Muscle of arm (tissue), 14 donors: ENCODE data around the gene FAM3D. TPM values are rescaled to one million over a fixed set of nuclear protein-coding genes. Genes with fewer than 3 reads are reported as not detected.
"Not testable (repeated sequence)": the region's sequence is repeated elsewhere in the genome, so short reads cannot be mapped to it uniquely, and the experiment has no call there.

Experiments used
- DNase-seq: peaks from one replicate; pipeline ENCODE4 v3.0.0-alpha.2; 2013
- long read RNA-seq, 11 donors: transcript quantifications; one replicate each; lab custom pipeline, GENCODE V29; 2026
- polyA plus RNA-seq, 12 donors: library from polyadenylated mRNA; unstranded; fragments of 120-200 nt; gene quantifications; one replicate each; pipeline ENCODE4 v1.2.1, GENCODE V29; 2013; ENCODE audit not compliant: insufficient read length in 12 of 12

FAM3D gene, protein sequence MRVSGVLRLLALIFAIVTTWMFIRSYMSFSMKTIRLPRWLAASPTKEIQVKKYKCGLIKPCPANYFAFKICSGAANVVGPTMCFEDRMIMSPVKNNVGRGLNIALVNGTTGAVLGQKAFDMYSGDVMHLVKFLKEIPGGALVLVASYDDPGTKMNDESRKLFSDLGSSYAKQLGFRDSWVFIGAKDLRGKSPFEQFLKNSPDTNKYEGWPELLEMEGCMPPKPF
- 10 to 100 TPM in 2 of 12 donors, 1 to 10 TPM in 2, under 1 TPM in 1, not detected in 7; 0.27 to 25.6 (median 4.8) TPM for polyA plus RNA-seq
- long read RNA-seq, donor 1, transcript FAM3D-201 (10 exons, 1,319 nt) = major isoform, 16 of 49 reads
- long read RNA-seq, donor 1, partial matches to known transcripts = 22 of 49 reads
- long read RNA-seq, donor 1, other reads (novel, unspliced or antisense) = 11 of 49 reads
- long read RNA-seq, donor 2 = 0 reads
- long read RNA-seq, donor 3 = 0 reads
- long read RNA-seq, donor 4 = 0 reads
- long read RNA-seq, donor 5 = 0 reads
- long read RNA-seq, donor 6 = 0 reads
- long read RNA-seq, donor 7 = 0 reads
- long read RNA-seq, donor 8 = 0 reads
- long read RNA-seq, donor 9 = 0 reads
- long read RNA-seq, donor 10 = 0 reads
- long read RNA-seq, donor 11 = 0 reads

- DNase-seq = no peak
Measured at GRCh38 chr3:58666683-58667082, at the start of gene FAM3D. TSS of gene FAM3D (minus strand) at chr3:58666774. CDS start at chr3:58655563, 11,211 bp downstream.

GRCh38 chr3:58713715-58714401 lies 47.3 kb upstream of the FAM3D start:
- no peak for DNase-seq

DNA sequence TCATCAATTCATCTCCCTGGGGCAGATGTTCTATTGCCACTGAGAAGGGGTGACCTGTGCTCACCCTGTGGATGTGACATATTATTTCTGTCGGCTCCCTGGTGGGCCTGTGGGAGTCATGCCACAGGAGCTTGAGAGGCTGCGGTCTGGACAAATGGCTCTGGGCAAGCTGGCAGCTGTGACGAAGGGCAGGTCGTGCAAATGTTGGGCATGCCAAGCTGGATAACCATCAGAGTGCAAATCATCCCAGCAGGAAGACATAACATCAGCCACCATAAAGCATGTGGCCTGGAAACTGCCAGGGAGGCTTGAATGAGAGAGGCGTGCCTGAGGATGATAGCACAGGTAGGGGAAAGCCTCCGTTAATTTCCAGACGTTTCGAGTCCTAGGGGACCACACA lies 45.3 kb upstream of the FAM3D start:
- no peak for DNase-seq

DNA sequence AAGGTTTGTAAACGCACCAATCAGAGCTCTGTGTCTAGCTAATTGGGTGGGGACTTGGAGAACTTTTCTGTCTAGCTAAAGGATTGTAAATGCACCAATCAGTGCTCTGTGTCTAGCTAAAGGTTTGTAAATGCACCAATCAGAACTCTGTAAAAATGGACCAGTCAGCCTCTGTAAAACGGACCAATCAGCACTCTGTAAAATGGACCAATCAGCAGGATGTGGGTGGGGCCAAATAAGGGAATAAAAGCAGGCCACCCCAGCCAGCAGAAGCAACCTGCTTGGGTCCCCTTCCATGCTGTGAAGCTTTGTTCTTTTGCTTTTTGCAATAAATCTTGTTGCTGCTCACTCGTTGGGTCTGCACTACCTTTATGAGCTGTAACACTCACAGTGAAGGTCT lies 42.4 kb upstream of the FAM3D start:
- DNase-seq = not testable (repeated sequence)

DNA sequence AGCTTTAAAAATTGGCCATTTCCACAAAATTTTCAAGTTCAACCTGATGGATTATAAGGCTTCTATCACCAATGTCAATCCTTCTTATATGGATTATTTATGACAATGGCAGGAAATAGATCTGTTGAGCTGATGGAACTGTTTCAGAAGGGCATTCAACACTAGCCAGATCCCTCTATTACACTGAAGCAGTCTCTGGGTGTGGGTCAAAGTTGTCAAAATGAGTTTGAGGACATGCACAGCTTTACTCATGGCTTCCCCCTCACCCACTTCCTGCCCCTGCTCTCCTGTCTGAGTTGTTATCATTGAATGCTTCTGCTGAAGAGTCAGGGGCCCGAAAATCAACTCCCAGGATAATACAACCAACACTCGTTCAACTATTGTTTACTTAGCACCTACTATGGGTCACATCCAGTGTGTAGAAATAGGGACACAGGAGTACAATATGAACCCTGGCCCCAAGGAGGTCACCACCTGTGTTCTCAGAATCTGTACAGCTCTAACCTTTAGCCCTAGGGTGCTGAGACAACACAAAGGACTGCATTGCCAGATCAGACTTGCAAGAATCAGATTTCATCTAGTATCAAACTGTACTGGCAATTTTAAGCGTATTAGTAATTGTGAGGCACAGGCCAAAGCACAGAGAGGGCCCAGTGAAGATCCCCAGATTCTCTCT lies 41.7 kb upstream of the FAM3D start:
- no peak for DNase-seq

DNA sequence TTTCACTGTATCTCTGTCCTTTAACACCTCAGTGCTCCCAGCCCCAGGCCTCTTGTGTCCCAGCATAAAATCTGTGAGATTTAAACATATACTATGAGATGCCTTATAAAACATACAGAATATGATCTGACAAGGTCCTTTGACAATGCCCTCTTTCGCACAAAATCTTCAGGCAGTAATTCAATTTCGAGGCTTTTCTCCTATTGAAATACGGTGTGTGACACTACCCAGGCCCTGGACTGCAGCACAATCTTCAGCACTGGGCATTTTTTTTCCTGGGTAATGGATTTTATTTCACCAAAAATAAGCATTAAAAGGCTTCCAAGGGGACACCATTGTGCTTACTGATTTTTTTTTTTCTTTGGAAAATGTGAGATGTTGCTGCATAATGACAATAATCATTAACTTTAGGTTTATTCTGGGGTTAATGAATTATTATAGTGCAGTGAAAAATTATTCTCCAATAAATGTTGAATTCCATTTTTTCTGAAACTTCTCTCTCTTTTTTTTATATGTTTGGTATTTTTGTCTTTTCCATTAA lies 40.9 kb upstream of the FAM3D start:
- DNase-seq = no peak

- no peak for DNase-seq
Measured at GRCh38 chr3:58706395-58707167, 40.0 kb upstream of the FAM3D start.

GRCh38 chr3:58704745-58705144 lies 38.2 kb upstream of the FAM3D start:
- no peak for DNase-seq

- not testable (repeated sequence) for DNase-seq
Measured at GRCh38 chr3:58704304-58704703, 37.7 kb upstream of the FAM3D start.

GRCh38 chr3:58698246-58698645 lies 31.7 kb upstream of the FAM3D start:
- DNase-seq = no peak

- DNase-seq = no peak
Measured at GRCh38 chr3:58697561-58697960, 31.0 kb upstream of the FAM3D start.

GRCh38 chr3:58696813-58697212 lies 30.2 kb upstream of the FAM3D start:
- not testable (repeated sequence) for DNase-seq

- no peak for DNase-seq
Measured at GRCh38 chr3:58696093-58696492, 29.5 kb upstream of the FAM3D start.

DNA sequence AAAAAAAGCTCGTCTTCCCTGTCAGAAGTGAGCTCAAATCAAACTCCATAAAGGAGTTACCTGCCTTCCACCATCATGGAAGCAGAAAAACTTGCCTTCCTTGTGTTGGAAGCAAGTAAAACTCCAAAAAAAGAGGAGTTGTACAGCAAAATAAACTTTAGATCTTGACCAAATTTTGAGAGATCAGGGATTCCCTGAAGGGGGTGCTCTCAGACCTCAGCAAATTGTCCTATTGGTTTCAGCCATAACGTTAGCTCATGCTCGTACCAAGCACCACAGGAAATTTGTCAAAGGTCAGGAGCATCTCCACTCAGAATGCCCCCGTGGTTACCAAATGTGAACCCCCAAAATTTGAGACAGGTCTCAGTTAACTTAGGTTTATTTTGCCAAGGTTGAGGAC lies 28.7 kb upstream of the FAM3D start:
- not testable (repeated sequence) for DNase-seq

DNA sequence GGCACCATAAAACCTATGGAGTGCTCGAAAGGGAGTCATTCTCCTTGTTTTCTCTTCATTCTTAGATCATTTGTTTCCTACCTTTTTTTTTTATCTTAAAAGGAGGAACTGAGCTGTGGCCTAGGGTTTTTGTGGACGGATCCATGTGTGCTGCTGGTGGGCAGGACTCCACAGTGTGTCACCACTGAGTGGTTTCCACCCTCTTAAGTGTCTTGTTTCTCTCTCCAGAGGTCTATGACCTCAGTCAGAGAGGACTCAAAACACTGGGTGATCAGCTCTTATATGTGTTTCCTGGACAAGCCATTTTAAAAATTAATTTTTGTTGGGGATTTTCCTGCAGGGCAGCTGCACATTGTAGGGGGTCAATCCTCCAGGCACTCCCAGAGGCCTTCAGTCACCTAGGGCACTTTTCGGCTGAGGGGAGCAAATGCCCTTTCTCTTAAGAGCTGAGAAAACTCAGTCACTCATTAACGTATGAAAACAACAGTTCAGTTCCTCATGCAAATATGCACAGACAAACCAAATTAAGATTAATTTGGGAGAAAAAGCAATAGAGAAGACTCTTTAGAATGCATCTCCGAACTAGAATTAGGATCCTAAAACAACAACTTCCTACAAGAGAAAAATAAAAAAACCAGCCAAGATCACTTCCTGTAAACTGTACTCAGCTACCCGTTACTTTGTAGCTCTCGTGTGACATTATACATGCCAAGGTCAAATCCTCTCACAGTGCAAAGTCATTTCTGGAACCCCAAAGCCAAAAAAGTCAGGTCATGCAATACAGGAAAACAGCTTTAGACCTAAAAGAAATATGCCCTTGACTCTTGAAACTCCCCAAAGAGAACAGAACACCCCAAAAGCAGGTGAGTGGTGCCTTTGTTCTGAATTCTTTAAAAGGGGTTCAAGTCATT lies 27.6 kb upstream of the FAM3D start:
- no peak for DNase-seq

GRCh38 chr3:58692484-58692883 lies 25.9 kb upstream of the FAM3D start:
- no peak for DNase-seq

- no peak for DNase-seq
Measured at GRCh38 chr3:58691997-58692396, 25.4 kb upstream of the FAM3D start.

DNA sequence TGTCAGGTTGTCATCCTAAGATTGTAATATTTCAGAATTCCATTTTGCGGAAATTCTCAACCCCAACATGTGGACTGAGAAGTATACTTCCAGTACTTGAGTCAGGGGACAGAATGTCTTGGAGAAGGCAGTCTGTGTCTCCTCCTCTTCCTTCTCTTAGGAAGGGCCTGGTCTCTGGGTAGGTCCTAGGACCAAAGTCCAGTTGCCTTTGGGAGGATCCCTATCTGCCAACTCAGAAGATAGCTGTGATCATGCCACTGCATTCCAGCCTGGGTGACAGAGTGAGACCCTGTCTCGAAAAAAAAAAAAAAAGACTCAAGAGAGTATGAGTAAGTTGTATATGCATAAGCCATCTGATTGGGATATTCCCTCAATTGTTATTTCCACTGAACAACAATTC lies 23.9 kb upstream of the FAM3D start:
- no peak for DNase-seq

DNA sequence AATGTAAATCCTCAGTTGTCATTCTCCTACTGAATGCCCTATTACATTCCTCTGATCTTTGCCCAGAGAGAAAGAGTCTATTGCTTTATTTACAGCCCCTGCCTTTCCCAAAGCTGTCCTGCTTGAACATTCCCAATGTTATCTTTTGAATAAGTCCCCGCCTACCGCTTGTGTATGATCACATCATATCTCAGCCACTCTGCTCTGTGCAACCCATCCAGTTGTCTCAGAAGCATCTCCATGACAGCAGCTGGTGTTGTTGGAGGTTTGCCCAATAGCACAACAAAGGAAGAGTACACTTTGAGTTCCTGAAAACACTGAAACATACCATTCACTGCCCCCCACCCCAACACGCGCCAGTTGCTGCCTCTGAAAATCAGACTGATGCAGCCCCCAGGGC lies 22.0 kb upstream of the FAM3D start:
- DNase-seq = no peak

DNA sequence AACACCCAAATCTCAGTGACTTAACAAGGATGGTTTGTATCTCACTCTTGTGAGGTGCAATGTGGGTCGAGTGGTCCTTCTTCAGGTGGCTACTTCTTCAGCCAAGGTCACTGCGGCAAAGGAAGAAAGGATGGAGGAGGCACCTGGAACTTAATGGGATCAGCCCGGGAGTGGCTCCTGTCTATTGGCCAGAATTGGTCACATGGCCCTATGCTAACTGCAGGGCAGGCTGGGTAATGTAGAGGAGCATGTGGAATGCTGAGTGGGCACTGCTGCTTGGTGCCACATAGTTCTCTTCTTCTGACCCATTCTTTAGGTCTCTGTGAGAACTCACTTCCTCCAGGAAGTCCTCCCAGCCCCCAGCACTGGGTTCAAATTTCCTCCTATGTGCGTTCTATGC lies 20.3 kb upstream of the FAM3D start:
- DNase-seq = no peak
